Measurements from ENCODE around the gene SNX8. TPM values are rescaled to one million over a fixed set of nuclear protein-coding genes. Genes with fewer than 3 reads are reported as not detected.

The SNX8 gene
- total and polyA plus RNA-seq, 2 of the 4 experiments (the other 2 are of a cell fraction) = 7.7 to 55.9 TPM

- no peak overlapping the region for H2AK9ac ChIP-seq (replicated peaks; ENCODE audit: low read depth, low read length, poor library complexity)
- H2BK5ac ChIP-seq (ENCODE audit: low read depth, low read length, poor library complexity, severe bottlenecking) = no peak overlapping the region
- H3K18ac ChIP-seq (ENCODE audit: low read depth, low read length) = no peak overlapping the region
- no peak overlapping the region for H3K27ac ChIP-seq (ENCODE audit: insufficient read depth, low read length)
- no peak overlapping the region for H3K14ac ChIP-seq (replicated peaks; ENCODE audit: low read depth, low read length)
- no peak overlapping the region for H3K56ac ChIP-seq (ENCODE audit: extremely low read depth, insufficient read depth, low read length)
- H3K4ac ChIP-seq (ENCODE audit: low read depth, low read length) = no peak overlapping the region
- H3K27me3 ChIP-seq (ENCODE audit: control insufficient read depth, insufficient read depth, low read length) = no peaks in the 10 kb centered on the region
- no peak overlapping the region for H2AK5ac ChIP-seq (ENCODE audit: low read depth, low read length)
- H4K5ac ChIP-seq (ENCODE audit: low read depth, low read length) = no peak overlapping the region
- no peak overlapping the region for H4K91ac ChIP-seq (ENCODE audit: insufficient read depth, low read depth, low read length)
- H4K20me1 ChIP-seq (ENCODE audit: insufficient read depth, low read length) = peaks cover 3% of the 10 kb centered on the region
- no peaks in the 10 kb centered on the region; the same call in 1 of the 2 replicates for H3K9me1 ChIP-seq (ENCODE audit: insufficient read depth, low read length)
- dilution Hi-C loops (cut with HindIII; ENCODE audit: low sequenced_read_pairs, unreplicated experiment) (no loop called here), in situ Hi-C loops (cut with MboI; ENCODE audit: low sequenced_read_pairs) (no loop called here), intact Hi-C loops (cut with micrococcal nuclease) (no loop called here)
- H2BK15ac ChIP-seq (ENCODE audit: low read depth, low read length) = no peak overlapping the region
- ChIA-PET CTCF (no interaction called here), POLR2A (ENCODE audit: unreplicated experiment) (no interaction called here)
- no peak overlapping the region for H2AFZ ChIP-seq (replicated peaks; ENCODE audit: low read length, poor library complexity)
- no peak overlapping the region for H3K9ac ChIP-seq (ENCODE audit: low read depth, low read length)
- BruUV-seq (replicated peaks) = no TSS peak
- 96% methylated on average over 13 of the region's 17 CpGs; no CpG with 5 or more reads in 1 of the 2 experiments for WGBS, 2 experiments (ENCODE audit: extremely low coverage in 2 of 2, insufficient read length in 1 of 2)
- H2BK120ac ChIP-seq (ENCODE audit: low read depth, low read length) = no peak overlapping the region
- H3K36me3 ChIP-seq (ENCODE audit: control insufficient read depth, insufficient read depth, low read length) = peaks cover 61% of the 10 kb centered on the region
- peaks cover 8 to 18% of the 10 kb centered on the region in 2 experiments; a peak in 3 of 4 replicates for H3K79me1 ChIP-seq (ENCODE audit: low read depth in 1 of 2, low read length in 2 of 2)
- no peak overlapping the region for H3K4me3 ChIP-seq (ENCODE audit: insufficient read depth, low read depth, low read length)
- no peak overlapping the region for H3K23ac ChIP-seq (ENCODE audit: low read depth, low read length)
- no peak overlapping the region for H2BK20ac ChIP-seq (ENCODE audit: low read depth, low read length)
- H3K4me2 ChIP-seq (ENCODE audit: low read depth, low read length) = no peak overlapping the region
- H4K8ac ChIP-seq (ENCODE audit: low read depth in 2 of 2, low read length in 2 of 2) = no peak overlapping the region
- DNase-seq (no peak), ATAC-seq (ENCODE audit: low read depth) (no peak)
- H3K4me1 ChIP-seq (ENCODE audit: control insufficient read depth, insufficient read depth, low read length) = no peaks in the 10 kb centered on the region
- TF ChIP-seq FOS (IDR thresholded peaks at IDR 0.05; ENCODE audit: low read depth, low read length) = no peak
- TF ChIP-seq CHD1 (IDR thresholded peaks at IDR 0.05; ENCODE audit: low read depth, low read length) = no peak
- no peak for TF ChIP-seq BHLHE40 (IDR thresholded peaks at IDR 0.05; ENCODE audit: low read depth, low read length)
- TF ChIP-seq NFE2L2 (IDR thresholded peaks at IDR 0.05; ENCODE audit: low read depth, low read length) = no peak
- no peak for TF ChIP-seq RFX5 (IDR thresholded peaks at IDR 0.05; ENCODE audit: low read depth, low read length)
- no peak for TF ChIP-seq MXI1 (IDR thresholded peaks at IDR 0.05; ENCODE audit: borderline replicate concordance, low read depth, low read length)
- no peak for TF ChIP-seq ELK1 (IDR thresholded peaks at IDR 0.05; ENCODE audit: borderline replicate concordance, low read depth, low read length)
- H3K9me3 ChIP-seq (ENCODE audit: control insufficient read depth, insufficient read depth, low read length) = no peaks in the 10 kb centered on the region
Measured at GRCh38 chr7:2220954-2221353, 93.3 kb downstream of the SNX8 start.

All from IMR-90 (cell line).